ENCODE results near the gene CMC2.

GRCh38 chr16:80936410-80936809 is 70.3 kb downstream of the CMC2 start:
- no peak for TF ChIP-seq POLR2AphosphoS5 (IDR thresholded peaks at IDR 0.05)
- no peak for TF ChIP-seq EP300 (IDR thresholded peaks at IDR 0.05)
- no peak for TF ChIP-seq CTCF (IDR thresholded peaks at IDR 0.05)

Data from esophagus muscularis mucosa (tissue), 4 donors.